HG03175 (cell line): ENCODE measurements around the gene BAIAP2.

Source experiments
- ATAC-seq: cut with Tn5 transposase; IDR thresholded peaks from one replicate; pipeline ENCODE4 v1.9.1; 2021; ENCODE audit warnings: mild to moderate bottlenecking, moderate library complexity; ENCODE audit not compliant: unreplicated experiment

Gene BAIAP2

GRCh38 chr17:81083125-81083765 is 48.3 kb downstream of the BAIAP2 start:
- no peak for ATAC-seq

GRCh38 chr17:81084680-81085419 is 49.9 kb downstream of the BAIAP2 start:
- no peak for ATAC-seq

- no peak for ATAC-seq
These were observed 50.5 kb downstream of the BAIAP2 start for GRCh38 chr17:81085420-81085911.

GRCh38 chr17:81086789-81087551 is 52.0 kb downstream of the BAIAP2 start:
- ATAC-seq = no peak

- no peak for ATAC-seq
These were observed 55.6 kb downstream of the BAIAP2 start for GRCh38 chr17:81090361-81091136.

GRCh38 chr17:81091154-81091553 is 56.2 kb downstream of the BAIAP2 start:
- ATAC-seq = no peak

GRCh38 chr17:81091774-81092517 is 57.0 kb downstream of the BAIAP2 start:
- ATAC-seq = no peak

- no peak for ATAC-seq
These were observed 57.7 kb downstream of the BAIAP2 start for GRCh38 chr17:81092518-81093095.

GRCh38 chr17:81093619-81094508 is 58.9 kb downstream of the BAIAP2 start:
- no peak for ATAC-seq

- no peak for ATAC-seq
These were observed 59.8 kb downstream of the BAIAP2 start for GRCh38 chr17:81094509-81095382.

GRCh38 chr17:81095383-81095762 is 60.4 kb downstream of the BAIAP2 start:
- no peak for ATAC-seq

- ATAC-seq = no peak
These were observed 61.8 kb downstream of the BAIAP2 start for GRCh38 chr17:81096741-81097133.

GRCh38 chr17:81097134-81097942 is 62.4 kb downstream of the BAIAP2 start:
- ATAC-seq = no peak

GRCh38 chr17:81097943-81098308 is 63.0 kb downstream of the BAIAP2 start:
- ATAC-seq = no peak

- no peak for ATAC-seq
These were observed 64.9 kb downstream of the BAIAP2 start for GRCh38 chr17:81099888-81100287.

GRCh38 chr17:81100668-81101067 is 65.7 kb downstream of the BAIAP2 start:
- no peak for ATAC-seq
